NCI-H446 treated with DMSO at 0.1 percent for 48 hours (cell line): ENCODE measurements around the gene MESP1.

Source experiments
- DNase-seq: peaks from one replicate; lab custom pipeline; 2025; lab: John Stamatoyannopoulos, UW

MESP1 gene

GRCh38 chr15:89723031-89723430 lies 28.0 kb downstream of the MESP1 start:
- no peak for DNase-seq

DNA sequence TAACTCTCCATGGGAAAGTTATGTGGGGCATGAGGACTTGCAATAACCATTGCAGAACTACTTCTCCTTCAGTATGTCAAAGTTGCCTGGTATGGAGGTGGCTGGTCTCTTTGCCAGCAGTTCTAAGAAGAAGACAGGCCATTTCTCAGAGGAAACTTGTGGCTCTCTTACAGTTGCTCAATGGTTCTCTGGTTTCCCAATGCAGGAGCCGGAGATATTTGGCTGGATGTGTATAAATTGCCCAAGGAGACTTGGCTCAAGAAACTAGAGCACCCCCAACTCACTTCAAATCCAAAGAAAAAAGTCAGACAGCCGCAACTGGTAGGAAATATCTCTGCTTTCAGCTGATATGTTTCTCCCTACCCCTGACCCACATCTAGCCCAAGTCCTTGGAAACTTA lies 36.3 kb downstream of the MESP1 start:
- no peak for DNase-seq

DNA sequence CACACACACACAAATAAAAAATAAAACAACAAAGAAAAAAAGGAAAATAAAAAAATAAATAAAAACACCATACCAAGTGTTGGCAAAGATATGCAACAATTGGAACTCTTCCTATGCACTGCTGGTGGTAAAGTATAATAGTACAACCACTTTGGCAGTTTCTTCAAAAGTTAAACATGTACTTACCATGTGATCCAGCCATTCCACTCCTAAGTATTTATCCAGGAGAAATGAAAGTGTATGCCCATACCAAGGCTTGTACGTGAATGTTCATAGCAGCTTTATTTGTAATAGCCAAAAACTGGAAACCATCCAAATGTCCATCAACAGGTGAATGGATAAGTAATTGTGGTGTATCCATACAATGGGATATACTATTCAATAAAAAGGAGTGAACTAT lies 43.5 kb downstream of the MESP1 start:
- no peak for DNase-seq

- no peak for DNase-seq
Observed at GRCh38 chr15:89704411-89704810, 46.6 kb downstream of the MESP1 start.
